H1 (cell line): ENCODE results near the gene IFNG. TPM values are rescaled to one million over a fixed set of nuclear protein-coding genes. Genes with fewer than 3 reads are reported as not detected.

Source experiments
- CHD7 ChIP-seq: fragments of 300-600 bp; sonication (generic); IDR thresholded peaks from 2 replicates; pipeline ENCODE4 v1.7.1; 2012; ENCODE audit warnings: low read length, moderate library complexity, mild to moderate bottlenecking, inconsistent platforms; ENCODE audit not compliant: insufficient replicate concordance
- RAD21 ChIP-seq, 2 experiments: IDR thresholded peaks in 1 of 2; conservative IDR thresholded peaks in 1 of 2; 2 replicates each; pipeline ENCODE4 v1.6.1; 2011; ENCODE audit warnings: low read depth in 2 of 2, low read length in 2 of 2, improper control_type of control experiment in 1 of 2, inconsistent platforms in 1 of 2, mild to moderate bottlenecking in 1 of 2, moderate library complexity in 1 of 2
- polyA plus RNA-seq, 7 experiments: library from polyadenylated mRNA; depleted of rRNA in 3 of 7; stranded (reverse) in 5 of 7; unstranded in 2 of 7; fragments of >200 nt in 5 of 7; fragments of 200-250 nt in 2 of 7; gene quantifications; 1 replicate in 5 of 7; 2 replicates in 1 of 7; 4 replicates in 1 of 7; pipeline versions ENCODE4 v1.2.1 to v1.2.3, GENCODE V29; 2011 to 2013; ENCODE audit warnings: missing spikeins in 2 of 7, mixed read lengths in 2 of 7
- total RNA-seq: library from RNA; stranded (reverse); fragmentation: NEBNext Ultra II Directional; extraction: Animal tissue kit (Norgen Biotek cat#: 25700); gene quantifications from 2 replicates; pipeline ENCODE4 v1.2.1, GENCODE V29; 2021

The IFNG gene
- total and polyA plus RNA-seq, 2 of the 8 experiments (the other 6 are each of a cell fraction or from before 2014, with no cell fraction given), result not detected

GRCh38 chr12:68113644-68114043 is 45.9 kb downstream of the IFNG start (continued):
- TF ChIP-seq CHD7 (no peak), RAD21 (IDR thresholded peaks at IDR 0.05 in 1 of 2, conservative IDR thresholded peaks at IDR 0.05 in 1 of 2; ENCODE audit: low read depth in 2 of 2, low read length in 2 of 2) (peak; percentile 50 to 63)
